Neuronal stem cell (in vitro differentiated cells): ENCODE results near the gene PCDHB8.
"Not testable (repeated sequence)": the region's sequence is repeated elsewhere in the genome, so short reads cannot be mapped to it uniquely, and the experiment has no call there.

Source experiments
- DNase-seq: peaks from one replicate; pipeline ENCODE4 v3.0.0-alpha.2; 2013; ENCODE audit warnings: low spot score
- H2AFZ ChIP-seq: one replicate; pipeline ENCODE4 v1.6.1; 2013; ENCODE audit warnings: mild to moderate bottlenecking, low read length, inconsistent platforms
- H2AK5ac ChIP-seq: 2 replicates; pipeline ENCODE4 v1.6.1; 2013; ENCODE audit warnings: low read depth, mild to moderate bottlenecking, inconsistent platforms, low read length, moderate library complexity, mixed read lengths
- H2BK120ac ChIP-seq: 2 replicates; pipeline ENCODE4 v1.6.1; 2013; ENCODE audit warnings: low read depth, mild to moderate bottlenecking, inconsistent platforms, low read length, moderate library complexity, mixed read lengths
- H2BK12ac ChIP-seq: one replicate; pipeline ENCODE4 v1.6.1; 2013; ENCODE audit warnings: low read length, inconsistent platforms
- H2BK15ac ChIP-seq: 2 replicates; pipeline ENCODE4 v1.6.1; 2013; ENCODE audit warnings: mild to moderate bottlenecking, low read length, inconsistent platforms, mixed read lengths
- H2BK5ac ChIP-seq: one replicate; pipeline ENCODE4 v1.6.1; 2013; ENCODE audit warnings: inconsistent platforms, mild to moderate bottlenecking, low read length, moderate library complexity
- H3K14ac ChIP-seq: one replicate; pipeline ENCODE4 v1.6.1; 2013; ENCODE audit warnings: low read length, inconsistent platforms
- H3K18ac ChIP-seq: 2 replicates; pipeline ENCODE4 v1.6.1; 2013; ENCODE audit warnings: low read length, inconsistent platforms
- H3K23ac ChIP-seq: 2 replicates; pipeline ENCODE4 v1.6.1; 2013; ENCODE audit warnings: low read depth, mild to moderate bottlenecking, mixed read lengths, low read length, inconsistent platforms; ENCODE audit not compliant: poor library complexity
- H3K27ac ChIP-seq: replicated peaks from 3 replicates; pipeline ENCODE4 v1.5.1; 2013; ENCODE audit warnings: low read length, inconsistent platforms
- H3K27me3 ChIP-seq, 3 experiments: 2 replicates each; pipeline ENCODE4 v1.6.1; 2013; ENCODE audit warnings: low read length in 3 of 3, mild to moderate bottlenecking in 2 of 3, inconsistent platforms in 1 of 3, low read depth in 1 of 3, mixed read lengths in 1 of 3, moderate library complexity in 1 of 3; ENCODE audit not compliant: control insufficient read depth in 3 of 3, insufficient read depth in 3 of 3
- H3K36me3 ChIP-seq, 2 donors: replicated peaks in 1 of 2; 2 replicates each; pipeline ENCODE4 v1.6.1; 2013; ENCODE audit warnings: low read length in 2 of 2; ENCODE audit not compliant: control insufficient read depth in 2 of 2, insufficient read depth in 2 of 2
- H3K4ac ChIP-seq: 2 replicates; pipeline ENCODE4 v1.6.1; 2013; ENCODE audit warnings: inconsistent platforms, mild to moderate bottlenecking, low read length, moderate library complexity
- H3K4me1 ChIP-seq, 2 donors: 1 replicate in 1 of 2; 2 replicates in 1 of 2; pipeline ENCODE4 v1.6.1; 2013; ENCODE audit warnings: low read length in 2 of 2, low read depth in 1 of 2; ENCODE audit not compliant: control insufficient read depth in 2 of 2, insufficient read depth in 1 of 2
- H3K4me2 ChIP-seq: one replicate; pipeline ENCODE4 v1.6.1; 2013; ENCODE audit warnings: mild to moderate bottlenecking, low read length, inconsistent platforms; ENCODE audit not compliant: insufficient read depth, poor library complexity, severe bottlenecking
- H3K4me3 ChIP-seq, 2 donors: 2 replicates each; pipeline ENCODE4 v1.5.1; 2013; ENCODE audit warnings: low read length in 2 of 2, mild to moderate bottlenecking in 2 of 2, inconsistent platforms in 1 of 2, moderate library complexity in 1 of 2
- H3K79me1 ChIP-seq: one replicate; pipeline ENCODE4 v1.6.1; 2013; ENCODE audit warnings: low read depth, mild to moderate bottlenecking, inconsistent platforms, low read length, moderate library complexity
- H3K9ac ChIP-seq: one replicate; pipeline ENCODE4 v1.6.1; 2013; ENCODE audit warnings: mild to moderate bottlenecking, low read depth, low read length, inconsistent platforms; ENCODE audit not compliant: poor library complexity
- H3K9me3 ChIP-seq, 2 donors: replicated peaks in 1 of 2; 2 replicates each; pipeline versions ENCODE3 to v1.6.1; 2013; ENCODE audit warnings: low read length in 2 of 2, mild to moderate bottlenecking in 2 of 2, inconsistent platforms in 1 of 2, low read depth in 1 of 2, mixed read lengths in 1 of 2, moderate library complexity in 1 of 2; ENCODE audit not compliant: control insufficient read depth in 2 of 2, insufficient read depth in 1 of 2
- H4K8ac ChIP-seq: one replicate; pipeline ENCODE4 v1.6.1; 2013; ENCODE audit warnings: low read depth, mild to moderate bottlenecking, inconsistent platforms, low read length, moderate library complexity
- H4K91ac ChIP-seq: one replicate; pipeline ENCODE4 v1.6.1; 2013; ENCODE audit warnings: low read length, low read depth, mild to moderate bottlenecking, inconsistent platforms; ENCODE audit not compliant: poor library complexity
- WGBS, 2 donors: extraction: QIAGEN DNeasy Blood & Tissue Kit; methylation state at CpG; one replicate each; pipeline ENCODE4 v1.1.7; 2013; ENCODE audit warnings: missing lambda C conversion rate in 2 of 2, mixed read lengths in 1 of 2; ENCODE audit not compliant: insufficient read length in 2 of 2, insufficient replicate concordance in 1 of 2; ENCODE audit errors: extremely low coverage in 2 of 2; 5-methylcytosine and 5-hydroxymethylcytosine counted together

The PCDHB8 gene

DNA sequence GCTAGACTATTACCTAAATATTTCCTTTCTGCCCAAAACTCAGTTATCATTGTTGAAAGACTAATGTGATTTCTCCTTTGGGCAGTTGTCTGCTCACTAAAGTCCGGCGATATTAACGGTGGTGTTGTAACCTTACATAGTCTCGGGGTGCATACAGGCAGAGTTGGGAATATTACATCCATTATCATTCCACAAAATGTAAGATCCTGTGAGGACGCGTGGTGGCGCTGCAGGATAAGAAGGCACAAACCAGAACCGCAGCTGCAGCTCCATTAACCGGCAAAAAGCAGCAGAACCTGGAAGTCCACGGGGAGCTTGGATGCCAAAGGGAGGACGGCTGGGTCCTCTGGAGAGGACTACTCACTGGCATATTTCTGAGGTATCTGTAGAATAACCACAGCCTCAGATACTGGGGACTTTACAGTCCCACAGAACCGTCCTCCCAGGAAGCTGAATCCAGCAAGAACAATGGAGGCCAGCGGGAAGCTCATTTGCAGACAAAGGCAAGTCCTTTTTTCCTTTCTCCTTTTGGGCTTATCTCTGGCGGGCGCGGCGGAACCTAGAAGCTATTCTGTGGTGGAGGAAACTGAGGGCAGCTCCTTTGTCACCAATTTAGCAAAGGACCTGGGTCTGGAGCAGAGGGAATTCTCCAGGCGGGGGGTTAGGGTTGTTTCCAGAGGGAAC lies 36.2 kb downstream of the PCDHB8 start, which contains the start of gene PCDHB13:
Gene PCDHB13 (plus strand): TSS at position 264 of the 684 bp plus-strand sequence. CDS start 205 bp downstream, at position 469.
- H3K9me3 ChIP-seq, result peaks cover 2 to 15% of the 10 kb centered on the region in 2 donors
- H3K23ac ChIP-seq, H3K27ac ChIP-seq, H3K4ac ChIP-seq, DNase-seq, H3K18ac ChIP-seq, H3K27me3 ChIP-seq, H4K8ac ChIP-seq, H3K36me3 ChIP-seq, H2BK15ac ChIP-seq, H3K9ac ChIP-seq, H4K91ac ChIP-seq, H2AFZ ChIP-seq, H3K4me1 ChIP-seq, H3K14ac ChIP-seq, H2BK12ac ChIP-seq, H3K4me2 ChIP-seq, H2AK5ac ChIP-seq, H2BK5ac ChIP-seq, H3K79me1 ChIP-seq, H3K4me3 ChIP-seq, H2BK120ac ChIP-seq: not testable (repeated sequence)
- WGBS, 2 donors, result no CpG with 5 or more reads among the region's 18 CpGs

DNA sequence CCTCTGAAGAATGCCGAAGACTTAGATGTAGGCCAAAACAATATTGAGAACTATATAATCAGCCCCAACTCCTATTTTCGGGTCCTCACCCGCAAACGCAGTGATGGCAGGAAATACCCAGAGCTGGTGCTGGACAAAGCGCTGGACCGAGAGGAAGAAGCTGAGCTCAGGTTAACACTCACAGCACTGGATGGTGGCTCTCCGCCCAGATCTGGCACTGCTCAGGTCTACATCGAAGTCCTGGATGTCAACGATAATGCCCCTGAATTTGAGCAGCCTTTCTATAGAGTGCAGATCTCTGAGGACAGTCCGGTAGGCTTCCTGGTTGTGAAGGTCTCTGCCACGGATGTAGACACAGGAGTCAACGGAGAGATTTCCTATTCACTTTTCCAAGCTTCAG lies 37.0 kb downstream of the PCDHB8 start:
- H3K36me3 ChIP-seq, H2BK120ac ChIP-seq, H3K18ac ChIP-seq, H2BK12ac ChIP-seq, H2AK5ac ChIP-seq, H3K4me3 ChIP-seq, H2BK15ac ChIP-seq, H4K91ac ChIP-seq, H2AFZ ChIP-seq, H3K4ac ChIP-seq, H3K79me1 ChIP-seq, H3K4me1 ChIP-seq, H3K14ac ChIP-seq, H3K27me3 ChIP-seq, H4K8ac ChIP-seq, H3K4me2 ChIP-seq, H3K27ac ChIP-seq, H3K9ac ChIP-seq, DNase-seq, H3K23ac ChIP-seq, H2BK5ac ChIP-seq: not testable (repeated sequence)
- no CpG with 5 or more reads among the region's 12 CpGs for WGBS, 2 donors
- H3K9me3 ChIP-seq, result peaks cover 2 to 20% of the 10 kb centered on the region in 2 donors

DNA sequence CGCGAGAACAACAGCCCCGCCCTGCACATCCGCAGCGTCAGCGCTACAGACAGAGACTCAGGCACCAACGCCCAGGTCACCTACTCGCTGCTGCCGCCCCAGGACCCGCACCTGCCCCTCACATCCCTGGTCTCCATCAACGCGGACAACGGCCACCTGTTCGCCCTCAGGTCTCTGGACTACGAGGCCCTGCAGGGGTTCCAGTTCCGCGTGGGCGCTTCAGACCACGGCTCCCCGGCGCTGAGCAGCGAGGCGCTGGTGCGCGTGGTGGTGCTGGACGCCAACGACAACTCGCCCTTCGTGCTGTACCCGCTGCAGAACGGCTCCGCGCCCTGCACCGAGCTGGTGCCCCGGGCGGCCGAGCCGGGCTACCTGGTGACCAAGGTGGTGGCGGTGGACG lies 37.9 kb downstream of the PCDHB8 start:
- H2BK15ac ChIP-seq, H3K4me2 ChIP-seq, H3K18ac ChIP-seq, DNase-seq, H3K27ac ChIP-seq, H3K14ac ChIP-seq, H2BK120ac ChIP-seq, H2AFZ ChIP-seq, H3K4me3 ChIP-seq, H2BK12ac ChIP-seq, H3K23ac ChIP-seq, H3K4me1 ChIP-seq, H3K4ac ChIP-seq, H4K8ac ChIP-seq, H3K79me1 ChIP-seq, H3K36me3 ChIP-seq, H4K91ac ChIP-seq, H3K9ac ChIP-seq, H2BK5ac ChIP-seq, H2AK5ac ChIP-seq, H3K27me3 ChIP-seq: not testable (repeated sequence)
- peaks cover 2 to 21% of the 10 kb centered on the region in 2 donors for H3K9me3 ChIP-seq
- no CpG with 5 or more reads among the region's 40 CpGs for WGBS, 2 donors

DNA sequence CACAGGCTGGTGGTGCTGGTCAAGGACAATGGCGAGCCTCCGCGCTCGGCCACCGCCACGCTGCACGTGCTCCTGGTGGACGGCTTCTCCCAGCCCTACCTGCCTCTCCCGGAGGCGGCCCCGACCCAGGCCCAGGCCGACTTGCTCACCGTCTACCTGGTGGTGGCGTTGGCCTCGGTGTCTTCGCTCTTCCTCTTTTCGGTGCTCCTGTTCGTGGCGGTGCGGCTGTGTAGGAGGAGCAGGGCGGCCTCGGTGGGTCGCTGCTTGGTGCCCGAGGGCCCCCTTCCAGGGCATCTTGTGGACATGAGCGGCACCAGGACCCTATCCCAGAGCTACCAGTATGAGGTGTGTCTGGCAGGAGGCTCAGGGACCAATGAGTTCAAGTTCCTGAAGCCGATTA lies 38.4 kb downstream of the PCDHB8 start:
- DNase-seq, result not testable (repeated sequence)

More for the DNA sequence above, 38.4 kb downstream of the PCDHB8 start:
- H3K36me3 ChIP-seq, H3K4ac ChIP-seq, H3K14ac ChIP-seq, H3K4me1 ChIP-seq, H4K91ac ChIP-seq, H3K23ac ChIP-seq, H2AK5ac ChIP-seq, H3K27me3 ChIP-seq, H2BK5ac ChIP-seq, H3K4me2 ChIP-seq, H2BK15ac ChIP-seq, H2AFZ ChIP-seq, H3K79me1 ChIP-seq, H3K27ac ChIP-seq, H2BK120ac ChIP-seq, H4K8ac ChIP-seq, H3K18ac ChIP-seq, H3K4me3 ChIP-seq, H2BK12ac ChIP-seq, H3K9ac ChIP-seq: not testable (repeated sequence)
- H3K9me3 ChIP-seq, result peaks cover 2 to 18% of the 10 kb centered on the region in 2 donors
- no CpG with 5 or more reads among the region's 26 CpGs for WGBS, 2 donors
